HL-60 (cell line): ENCODE measurements around the gene ATP6V1B1.

Source experiments
- DNase-seq, 2 experiments: peaks; one replicate each; pipeline ENCODE4 v3.0.0-alpha.2; 2010 to 2020; ENCODE audit warnings: low read depth in 1 of 2, low spot score in 1 of 2
- H3K27ac ChIP-seq: fragments of 250-450 bp; sonication (Bioruptor Pico); replicated peaks from 2 replicates; pipeline ENCODE4 v1.5.1; 2020; ENCODE audit warnings: mild to moderate bottlenecking, moderate library complexity
- H3K27me3 ChIP-seq: fragments of 250-450 bp; sonication (Bioruptor Pico); 2 replicates; pipeline ENCODE4 v1.5.1; 2021; ENCODE audit warnings: mild to moderate bottlenecking, moderate library complexity; ENCODE audit not compliant: insufficient read depth, poor library complexity, severe bottlenecking
- H3K4me3 ChIP-seq: replicated peaks from 2 replicates; pipeline ENCODE4 v1.5.1; 2011; ENCODE audit warnings: mild to moderate bottlenecking, control low read depth, low read length; ENCODE audit not compliant: insufficient read depth
- GABPA ChIP-seq: IDR thresholded peaks from 2 replicates; pipeline ENCODE4 v1.6.1; 2012; ENCODE audit warnings: low read depth
- POLR2AphosphoS5 ChIP-seq: IDR thresholded peaks from 2 replicates; pipeline ENCODE4 v1.6.1; 2012; ENCODE audit warnings: low read depth
- SPI1 ChIP-seq: IDR thresholded peaks from 2 replicates; pipeline ENCODE4 v1.6.1; 2012; ENCODE audit warnings: low read depth, mild to moderate bottlenecking, borderline replicate concordance
- TF ChIP-seq, protein P1 (sequence below): IDR thresholded peaks from 2 replicates; pipeline ENCODE4 v1.6.1; 2012; ENCODE audit warnings: low read depth; ENCODE audit not compliant: insufficient replicate concordance
- TF ChIP-seq, protein P2 (sequence below): IDR thresholded peaks from one replicate; pipeline ENCODE4 v1.5.1; 2011; ENCODE audit warnings: low read length, control low read depth, inconsistent platforms; ENCODE audit not compliant: insufficient read depth

ATP6V1B1 gene

DNA sequence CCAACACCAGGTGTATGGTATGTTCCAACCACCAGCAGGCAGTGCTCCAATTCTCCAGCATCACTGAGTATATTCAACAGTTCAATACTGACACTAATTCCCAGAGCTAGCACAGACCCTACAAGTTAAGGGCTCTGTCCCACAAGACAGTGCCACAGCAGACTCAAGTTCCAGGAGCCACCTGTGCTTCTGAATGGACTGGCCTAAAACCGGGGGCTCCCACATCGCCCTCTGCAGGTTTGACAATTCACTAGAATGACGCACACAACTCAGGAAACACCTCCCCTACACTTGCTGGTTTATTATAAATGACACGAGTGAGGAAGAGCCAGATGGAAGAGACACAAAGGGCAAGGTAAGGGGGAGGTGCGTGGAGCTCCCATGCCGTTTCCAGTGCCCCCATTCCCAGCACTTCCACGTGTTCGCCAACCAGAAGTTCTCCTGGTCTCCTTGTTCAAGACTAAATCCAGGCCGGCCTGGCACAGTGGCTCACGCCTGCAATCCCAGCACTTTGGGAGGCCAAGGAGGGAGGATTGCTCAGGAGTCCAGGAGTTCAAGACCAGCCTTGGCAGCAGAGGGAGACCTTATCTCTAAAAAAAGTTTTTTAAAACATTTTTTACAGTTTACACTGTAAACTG is 12.2 kb upstream of the ATP6V1B1 start:
- no peak overlapping the region for H3K27ac ChIP-seq
- H3K4me3 ChIP-seq, result no peak overlapping the region
- DNase-seq, result no peak
- peaks cover 8% of the 10 kb centered on the region for H3K27me3 ChIP-seq
- TF ChIP-seq, protein P1, sequence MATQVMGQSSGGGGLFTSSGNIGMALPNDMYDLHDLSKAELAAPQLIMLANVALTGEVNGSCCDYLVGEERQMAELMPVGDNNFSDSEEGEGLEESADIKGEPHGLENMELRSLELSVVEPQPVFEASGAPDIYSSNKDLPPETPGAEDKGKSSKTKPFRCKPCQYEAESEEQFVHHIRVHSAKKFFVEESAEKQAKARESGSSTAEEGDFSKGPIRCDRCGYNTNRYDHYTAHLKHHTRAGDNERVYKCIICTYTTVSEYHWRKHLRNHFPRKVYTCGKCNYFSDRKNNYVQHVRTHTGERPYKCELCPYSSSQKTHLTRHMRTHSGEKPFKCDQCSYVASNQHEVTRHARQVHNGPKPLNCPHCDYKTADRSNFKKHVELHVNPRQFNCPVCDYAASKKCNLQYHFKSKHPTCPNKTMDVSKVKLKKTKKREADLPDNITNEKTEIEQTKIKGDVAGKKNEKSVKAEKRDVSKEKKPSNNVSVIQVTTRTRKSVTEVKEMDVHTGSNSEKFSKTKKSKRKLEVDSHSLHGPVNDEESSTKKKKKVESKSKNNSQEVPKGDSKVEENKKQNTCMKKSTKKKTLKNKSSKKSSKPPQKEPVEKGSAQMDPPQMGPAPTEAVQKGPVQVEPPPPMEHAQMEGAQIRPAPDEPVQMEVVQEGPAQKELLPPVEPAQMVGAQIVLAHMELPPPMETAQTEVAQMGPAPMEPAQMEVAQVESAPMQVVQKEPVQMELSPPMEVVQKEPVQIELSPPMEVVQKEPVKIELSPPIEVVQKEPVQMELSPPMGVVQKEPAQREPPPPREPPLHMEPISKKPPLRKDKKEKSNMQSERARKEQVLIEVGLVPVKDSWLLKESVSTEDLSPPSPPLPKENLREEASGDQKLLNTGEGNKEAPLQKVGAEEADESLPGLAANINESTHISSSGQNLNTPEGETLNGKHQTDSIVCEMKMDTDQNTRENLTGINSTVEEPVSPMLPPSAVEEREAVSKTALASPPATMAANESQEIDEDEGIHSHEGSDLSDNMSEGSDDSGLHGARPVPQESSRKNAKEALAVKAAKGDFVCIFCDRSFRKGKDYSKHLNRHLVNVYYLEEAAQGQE, result no peak
- TF ChIP-seq POLR2AphosphoS5, result no peak
- TF ChIP-seq, protein P2, sequence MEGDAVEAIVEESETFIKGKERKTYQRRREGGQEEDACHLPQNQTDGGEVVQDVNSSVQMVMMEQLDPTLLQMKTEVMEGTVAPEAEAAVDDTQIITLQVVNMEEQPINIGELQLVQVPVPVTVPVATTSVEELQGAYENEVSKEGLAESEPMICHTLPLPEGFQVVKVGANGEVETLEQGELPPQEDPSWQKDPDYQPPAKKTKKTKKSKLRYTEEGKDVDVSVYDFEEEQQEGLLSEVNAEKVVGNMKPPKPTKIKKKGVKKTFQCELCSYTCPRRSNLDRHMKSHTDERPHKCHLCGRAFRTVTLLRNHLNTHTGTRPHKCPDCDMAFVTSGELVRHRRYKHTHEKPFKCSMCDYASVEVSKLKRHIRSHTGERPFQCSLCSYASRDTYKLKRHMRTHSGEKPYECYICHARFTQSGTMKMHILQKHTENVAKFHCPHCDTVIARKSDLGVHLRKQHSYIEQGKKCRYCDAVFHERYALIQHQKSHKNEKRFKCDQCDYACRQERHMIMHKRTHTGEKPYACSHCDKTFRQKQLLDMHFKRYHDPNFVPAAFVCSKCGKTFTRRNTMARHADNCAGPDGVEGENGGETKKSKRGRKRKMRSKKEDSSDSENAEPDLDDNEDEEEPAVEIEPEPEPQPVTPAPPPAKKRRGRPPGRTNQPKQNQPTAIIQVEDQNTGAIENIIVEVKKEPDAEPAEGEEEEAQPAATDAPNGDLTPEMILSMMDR, result peak; percentile 3

DNA sequence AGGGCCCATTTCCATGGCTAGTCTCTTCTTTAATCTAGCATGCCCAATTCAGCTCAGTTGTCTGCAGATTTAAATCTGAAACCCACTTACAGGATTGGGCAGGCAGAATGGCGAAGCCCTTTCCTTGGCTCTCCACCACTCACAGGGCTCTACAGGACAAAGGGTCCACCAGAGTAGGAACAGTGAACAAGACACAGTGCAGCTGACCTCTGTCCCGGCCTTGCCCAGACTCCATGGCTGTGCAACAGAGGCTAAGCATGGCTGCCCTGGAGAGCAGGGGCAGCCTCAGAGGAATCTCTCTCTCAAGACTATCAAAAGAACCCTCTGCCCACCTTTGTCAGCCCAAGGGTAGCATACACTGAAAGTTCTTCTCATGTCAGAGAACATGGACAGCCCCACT is 9.7 kb upstream of the ATP6V1B1 start:
- TF ChIP-seq POLR2AphosphoS5 (no peak), GABPA (no peak), SPI1 (no peak)
- TF ChIP-seq, protein P1, result no peak
- TF ChIP-seq, protein P2, result no peak
- DNase-seq, result no peak
- Histone ChIP-seq H3K27me3 (peaks cover 8% of the 10 kb centered on the region), H3K4me3 (no peak overlapping the region), H3K27ac (no peak overlapping the region)

DNA sequence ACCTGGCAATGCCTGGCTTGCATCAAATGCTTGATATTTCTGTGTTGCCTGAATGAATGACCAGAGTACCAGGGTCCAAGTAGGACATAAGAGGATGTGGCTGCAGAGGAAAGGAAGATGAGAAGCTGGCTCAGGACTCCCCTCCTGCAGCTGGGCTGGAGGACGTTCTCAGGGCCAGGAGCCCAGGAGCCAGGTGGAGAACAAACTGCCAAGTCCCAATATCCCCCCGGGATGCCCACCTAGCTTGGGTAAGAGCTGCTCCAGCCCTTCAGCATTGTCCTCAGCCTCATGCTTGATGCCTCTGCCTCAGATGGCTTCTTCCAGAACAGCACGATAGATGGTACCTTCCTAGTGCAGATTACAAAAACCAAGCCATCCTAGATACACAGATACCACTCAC is 8.6 kb upstream of the ATP6V1B1 start:
- Histone ChIP-seq H3K27ac (no peak overlapping the region), H3K4me3 (no peak overlapping the region), H3K27me3 (peaks cover 8% of the 10 kb centered on the region)
- TF ChIP-seq, protein P1, result no peak
- TF ChIP-seq POLR2AphosphoS5, result no peak
- TF ChIP-seq, protein P2, result no peak
- no peak for TF ChIP-seq SPI1
- TF ChIP-seq GABPA, result no peak
- no peak for DNase-seq
